Natural killer cell treated with Interleukin-12 subunit alpha and Interleukin-12 subunit beta and Interleukin-15 and Interleukin-18, amount 100 ng/mL, for 72 hours (primary cell): Measurements from ENCODE around the gene CNTN4. TPM values are rescaled to one million over a fixed set of nuclear protein-coding genes. Genes with fewer than 3 reads are reported as not detected.
A peak's percentile ranks its signal among the peaks of the same experiment; 100 is the strongest.

Experiments
- ATAC-seq, 2 donors: fragments of 150-1000 bp; cut with Tn5 transposase in 1 of 2; sonication (Bioruptor Pico), chemical (Tn5 transposase) in 1 of 2; 2 replicates each; pipeline ENCODE4 v1.10.0; 2021
- DNase-seq: peaks from one replicate; pipeline ENCODE4 v3.0.0; 2022; ENCODE audit warnings: low spot score
- H3K27ac Mint-ChIP-seq, 2 donors: 1 replicate in 1 of 2; 2 replicates in 1 of 2; pipeline ENCODE4 v1.8.0; 2022; ENCODE audit warnings: mixed read lengths in 2 of 2, mild to moderate bottlenecking in 1 of 2, moderate library complexity in 1 of 2
- H3K27me3 Mint-ChIP-seq, 2 donors: 1 replicate in 1 of 2; 2 replicates in 1 of 2; pipeline ENCODE4 v1.8.0; 2022; ENCODE audit warnings: mixed read lengths in 2 of 2
- H3K36me3 Mint-ChIP-seq: one replicate; pipeline ENCODE4 v1.8.0; 2022; ENCODE audit warnings: mixed read lengths
- H3K4me1 Mint-ChIP-seq, 2 donors: 1 replicate in 1 of 2; 2 replicates in 1 of 2; pipeline ENCODE4 v1.8.0; 2022; ENCODE audit warnings: low read depth in 2 of 2, mixed read lengths in 2 of 2, mild to moderate bottlenecking in 1 of 2
- H3K4me3 Mint-ChIP-seq: one replicate; pipeline ENCODE4 v1.8.0; 2022; ENCODE audit warnings: mixed read lengths
- H3K9me3 Mint-ChIP-seq: 2 replicates; pipeline ENCODE4 v1.8.0; 2022; ENCODE audit warnings: mixed read lengths
- total RNA-seq, 2 donors: library from RNA; stranded (reverse); gene quantifications; one replicate each; pipeline ENCODE4 v1.2.3, GENCODE V29; 2022

CNTN4 gene
- total RNA-seq, 2 donors from 2014 or later = not detected

GRCh38 chr3:3101660-3102458 is 1003.2 kb downstream of the CNTN4 start:
- H3K36me3 Mint-ChIP-seq = peaks cover 4% of the 10 kb centered on the region

GRCh38 chr3:3102751-3103150 is 1004.1 kb downstream of the CNTN4 start:
- Mint-ChIP-seq H3K27ac (no peak overlapping the region), H3K9me3 (no peaks in the 10 kb centered on the region), H3K4me1 (peaks cover 0 to 11% of the 10 kb centered on the region in 2 donors), H3K4me3 (no peak overlapping the region), H3K27me3 (peaks cover 10 to 12% of the 10 kb centered on the region in 2 donors), H3K36me3 (peaks cover 4% of the 10 kb centered on the region)
- ATAC-seq (no peak), DNase-seq (no peak)

More at GRCh38 chr3:3101660-3102458, 1003.2 kb downstream of the CNTN4 start:
- Mint-ChIP-seq H3K4me3 (no peak overlapping the region), H3K27ac (no peak overlapping the region), H3K9me3 (no peaks in the 10 kb centered on the region), H3K4me1 (peaks cover 0 to 11% of the 10 kb centered on the region in 2 donors), H3K27me3 (peaks cover 12% of the 10 kb centered on the region in 2 donors)
- DNase-seq (no peak), ATAC-seq (no peak)

- no peak for ATAC-seq
Observed at GRCh38 chr3:3105246-3105645, 1006.6 kb downstream of the CNTN4 start.

GRCh38 chr3:3105815-3106214 is 1007.1 kb downstream of the CNTN4 start:
- DNase-seq = no peak
- Mint-ChIP-seq H3K4me3 (no peak overlapping the region), H3K9me3 (no peaks in the 10 kb centered on the region), H3K27ac (no peak overlapping the region), H3K27me3 (peaks cover 12 to 14% of the 10 kb centered on the region in 2 donors), H3K4me1 (peaks cover 20 to 38% of the 10 kb centered on the region in 2 donors), H3K36me3 (peaks cover 4% of the 10 kb centered on the region)
- ATAC-seq = no peak

More at GRCh38 chr3:3105246-3105645, 1006.6 kb downstream of the CNTN4 start:
- Mint-ChIP-seq H3K4me1 (peaks cover 16 to 33% of the 10 kb centered on the region in 2 donors), H3K4me3 (peak overlapping the region; percentile 24), H3K9me3 (no peaks in the 10 kb centered on the region), H3K27ac (peak overlapping the region in 1 of 2 donors; percentile 42), H3K27me3 (peaks cover 11 to 12% of the 10 kb centered on the region in 2 donors), H3K36me3 (peaks cover 4% of the 10 kb centered on the region)
- DNase-seq = no peak

- ATAC-seq (no peak), DNase-seq (no peak)
- H3K27me3 Mint-ChIP-seq = peaks cover 12 to 15% of the 10 kb centered on the region in 2 donors
- peaks cover 4% of the 10 kb centered on the region for H3K36me3 Mint-ChIP-seq
- H3K4me1 Mint-ChIP-seq = peaks cover 23 to 47% of the 10 kb centered on the region in 2 donors
- peak overlapping the region in 1 of 2 donors; percentile 50 for H3K27ac Mint-ChIP-seq
- peak overlapping the region; percentile 31 for H3K4me3 Mint-ChIP-seq
- H3K9me3 Mint-ChIP-seq = no peaks in the 10 kb centered on the region
Observed at GRCh38 chr3:3107181-3107580, 1008.5 kb downstream of the CNTN4 start.
